ENCODE data around the gene RGMA.
"Not testable (repeated sequence)": the region's sequence is repeated elsewhere in the genome, so short reads cannot be mapped to it uniquely, and the experiment has no call there.

The RGMA gene

DNA sequence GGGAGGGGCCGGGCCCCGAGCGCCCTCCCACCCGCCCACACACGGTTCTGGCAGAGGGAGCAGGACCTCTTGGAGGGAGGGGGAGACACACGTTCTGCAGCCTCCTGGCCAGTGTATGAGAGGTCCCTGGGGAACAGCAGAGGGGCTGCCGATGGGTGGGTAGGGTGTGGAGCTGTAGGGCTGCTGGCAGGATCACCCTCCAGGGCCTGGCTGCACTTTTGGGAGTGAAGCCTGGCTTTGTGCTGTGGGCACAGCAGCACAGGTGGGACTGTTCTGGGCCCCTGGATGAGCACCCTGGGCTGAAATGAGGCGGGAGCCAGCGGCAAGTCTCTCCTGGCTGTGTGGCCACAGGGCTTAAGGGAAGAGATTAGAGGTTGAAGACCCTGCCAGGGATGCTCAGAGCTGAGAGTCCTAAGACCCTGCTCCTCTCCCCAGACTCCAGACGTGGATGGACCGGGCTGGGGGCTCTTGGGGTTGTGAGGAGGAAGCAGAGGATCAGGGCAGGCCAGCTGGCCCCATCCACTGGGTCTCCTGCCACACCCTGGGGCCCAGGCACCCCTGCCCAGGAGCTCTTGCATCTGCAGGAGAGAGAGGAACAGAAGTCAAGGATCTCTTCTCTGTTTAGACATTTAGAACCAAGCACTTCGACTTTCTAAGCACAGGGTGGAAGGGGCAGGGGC, 45.2 kb downstream of the RGMA start:
- Histone ChIP-seq H3K4me3 (ENCODE audit: low read length in 2 of 2) (no peak overlapping the region), H3K9ac (ENCODE audit: low read depth in 1 of 2, low read length in 2 of 2) (no peak overlapping the region), H3K36me3 (ENCODE audit: control insufficient read depth in 2 of 2, insufficient read depth in 2 of 2, low read length in 2 of 2) (no peaks in the 10 kb centered on the region), H3K4me1 (ENCODE audit: control insufficient read depth in 2 of 2, insufficient read depth in 2 of 2, low read length in 2 of 2) (no peaks in the 10 kb centered on the region), H3K27ac (ENCODE audit: low read depth in 2 of 2, low read length in 2 of 2) (no peak overlapping the region), H3K9me3 (ENCODE audit: control insufficient read depth in 2 of 2, low read length in 2 of 2) (no peaks in the 10 kb centered on the region), H3K27me3 (ENCODE audit: control insufficient read depth in 2 of 2, insufficient read depth in 2 of 2, low read length in 2 of 2) (no peaks in the 10 kb centered on the region)

DNA sequence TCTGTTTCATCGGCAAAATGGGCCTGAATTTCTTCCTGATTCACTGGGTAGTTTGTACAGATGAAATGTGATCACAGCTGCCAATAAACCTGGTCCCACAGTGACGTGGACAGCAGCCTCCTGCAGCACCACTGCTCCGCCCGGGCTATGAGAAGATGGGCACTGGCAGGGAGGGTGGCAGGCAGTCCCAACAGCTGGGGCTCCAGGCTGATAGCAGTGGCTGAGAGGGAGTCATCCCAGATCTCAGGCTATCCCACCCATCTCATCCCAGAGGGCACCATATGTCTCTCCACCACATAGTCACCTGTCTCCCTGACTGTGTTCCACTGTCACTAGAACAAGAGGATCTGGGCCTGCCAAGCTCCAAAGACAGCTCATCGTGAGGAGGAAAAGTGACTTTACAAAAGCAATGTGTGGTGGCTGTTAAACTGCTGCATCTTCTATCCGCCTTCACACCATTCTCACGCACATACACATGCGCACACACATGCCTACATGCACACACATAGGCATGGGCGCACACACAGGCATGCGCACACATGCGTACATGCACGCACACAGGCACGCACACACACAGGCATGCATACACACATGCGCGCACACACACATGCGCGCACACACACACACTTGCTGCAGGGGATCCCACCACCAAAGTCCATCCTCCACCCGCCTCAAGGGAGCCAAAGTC, 46.2 kb downstream of the RGMA start:
- Histone ChIP-seq H3K9ac (ENCODE audit: low read depth in 1 of 2, low read length in 2 of 2) (no peak overlapping the region), H3K4me3 (ENCODE audit: low read length in 2 of 2) (no peak overlapping the region), H3K4me1 (ENCODE audit: control insufficient read depth in 2 of 2, insufficient read depth in 2 of 2, low read length in 2 of 2) (no peaks in the 10 kb centered on the region), H3K27me3 (ENCODE audit: control insufficient read depth in 2 of 2, insufficient read depth in 2 of 2, low read length in 2 of 2) (no peaks in the 10 kb centered on the region), H3K36me3 (ENCODE audit: control insufficient read depth in 2 of 2, insufficient read depth in 2 of 2, low read length in 2 of 2) (no peaks in the 10 kb centered on the region), H3K9me3 (ENCODE audit: control insufficient read depth in 2 of 2, low read length in 2 of 2) (no peaks in the 10 kb centered on the region), H3K27ac (ENCODE audit: low read depth in 2 of 2, low read length in 2 of 2) (no peak overlapping the region)

DNA sequence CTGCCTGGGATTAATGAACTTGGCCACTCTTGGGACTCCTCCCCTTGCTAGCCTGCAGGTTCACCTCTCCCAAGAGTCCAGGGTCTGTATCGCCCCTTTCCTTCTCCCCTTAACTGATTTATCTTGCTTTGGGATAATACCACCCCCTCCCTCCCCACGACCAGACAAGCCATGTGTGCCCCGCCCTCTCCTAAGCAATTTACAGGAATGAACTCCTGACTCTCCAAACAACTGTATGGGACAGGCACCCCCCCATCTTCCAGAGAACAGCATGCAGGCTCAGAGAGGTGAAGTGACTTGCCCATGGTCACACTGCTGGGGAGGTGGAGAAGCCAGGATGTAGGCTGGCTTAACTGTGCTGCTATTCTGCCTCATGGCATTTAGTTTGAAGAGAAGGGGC, 46.8 kb downstream of the RGMA start:
- Histone ChIP-seq H3K27ac (ENCODE audit: low read depth in 2 of 2, low read length in 2 of 2) (no peak overlapping the region), H3K4me1 (ENCODE audit: control insufficient read depth in 2 of 2, insufficient read depth in 2 of 2, low read length in 2 of 2) (no peaks in the 10 kb centered on the region), H3K9me3 (ENCODE audit: control insufficient read depth in 2 of 2, low read length in 2 of 2) (no peaks in the 10 kb centered on the region), H3K4me3 (ENCODE audit: low read length in 2 of 2) (no peak overlapping the region), H3K36me3 (ENCODE audit: control insufficient read depth in 2 of 2, insufficient read depth in 2 of 2, low read length in 2 of 2) (no peaks in the 10 kb centered on the region), H3K9ac (ENCODE audit: low read depth in 1 of 2, low read length in 2 of 2) (no peak overlapping the region), H3K27me3 (ENCODE audit: control insufficient read depth in 2 of 2, insufficient read depth in 2 of 2, low read length in 2 of 2) (no peaks in the 10 kb centered on the region)

DNA sequence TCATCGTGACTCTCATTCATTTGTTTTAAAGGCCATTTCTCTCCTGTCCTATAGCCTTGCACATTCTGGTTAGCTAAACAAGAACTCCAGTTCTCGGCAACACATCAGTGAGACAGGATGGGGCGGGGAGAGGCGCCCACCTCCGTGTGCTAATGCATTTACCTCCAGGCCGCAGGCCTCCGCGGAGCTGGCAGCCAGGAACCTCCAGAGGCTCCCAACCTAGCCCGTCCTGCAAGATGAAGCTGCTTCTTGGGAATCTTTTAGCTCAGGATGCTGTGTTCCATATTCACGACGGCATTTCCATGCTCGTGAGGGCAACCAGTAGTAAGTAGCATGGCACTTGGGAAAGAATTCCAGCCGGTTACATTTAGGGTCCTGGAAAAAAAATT, 47.9 kb downstream of the RGMA start:
- H3K27me3 ChIP-seq (ENCODE audit: control insufficient read depth in 2 of 2, insufficient read depth in 2 of 2, low read length in 2 of 2): no peaks in the 10 kb centered on the region
- H3K9ac ChIP-seq (ENCODE audit: low read depth in 1 of 2, low read length in 2 of 2): no peak overlapping the region
- no peaks in the 10 kb centered on the region for H3K4me1 ChIP-seq (ENCODE audit: control insufficient read depth in 2 of 2, insufficient read depth in 2 of 2, low read length in 2 of 2)
- no peaks in the 10 kb centered on the region for H3K9me3 ChIP-seq (ENCODE audit: control insufficient read depth in 2 of 2, low read length in 2 of 2)
- no peak overlapping the region for H3K4me3 ChIP-seq (ENCODE audit: low read length in 2 of 2)
- no peak overlapping the region for H3K27ac ChIP-seq (ENCODE audit: low read depth in 2 of 2, low read length in 2 of 2)
- no peaks in the 10 kb centered on the region for H3K36me3 ChIP-seq (ENCODE audit: control insufficient read depth in 2 of 2, insufficient read depth in 2 of 2, low read length in 2 of 2)

DNA sequence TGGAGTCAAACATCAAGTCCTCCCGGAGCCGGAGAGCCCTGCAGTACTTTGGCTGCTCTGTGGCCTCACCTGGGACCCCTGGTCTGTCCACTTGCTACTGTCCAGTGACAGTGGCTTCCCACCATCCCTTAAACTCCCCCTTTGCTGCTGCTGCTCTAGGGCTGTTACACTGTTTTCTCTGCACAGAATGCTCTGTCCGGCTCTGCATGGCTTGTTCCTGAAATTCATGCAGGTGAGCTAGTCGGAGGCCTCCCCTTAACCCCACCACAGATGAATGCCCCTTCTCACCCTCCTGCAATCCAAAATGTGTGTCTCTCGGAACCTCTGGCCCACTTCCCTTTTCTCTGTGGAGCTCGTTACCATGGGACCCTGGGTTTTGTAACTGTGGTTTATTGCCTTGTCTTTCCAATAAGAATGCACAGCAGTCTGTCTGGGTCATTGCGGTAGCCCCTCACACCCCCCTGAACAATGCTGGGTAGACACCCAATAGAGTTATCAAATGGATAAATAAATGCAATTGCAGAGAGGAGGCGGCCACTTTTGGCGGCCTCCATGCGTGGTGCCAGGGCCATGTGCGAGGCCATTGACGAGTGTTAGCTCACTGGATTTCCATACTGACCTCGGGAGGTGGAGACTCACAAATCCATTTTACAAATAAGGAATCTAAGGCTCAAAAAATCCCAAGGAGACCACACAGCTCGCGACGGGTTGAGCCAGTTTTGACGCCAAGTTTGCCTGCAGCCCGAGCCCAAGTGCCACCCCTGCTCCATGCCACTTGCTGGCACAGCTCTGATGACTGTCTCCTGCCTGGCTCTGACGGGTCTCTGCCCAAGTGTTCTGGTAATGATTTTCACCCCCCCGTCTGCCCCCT, 48.5 kb downstream of the RGMA start:
- H3K27me3 ChIP-seq (ENCODE audit: control insufficient read depth in 2 of 2, insufficient read depth in 2 of 2, low read length in 2 of 2): no peaks in the 10 kb centered on the region
- H3K9me3 ChIP-seq (ENCODE audit: control insufficient read depth in 2 of 2, low read length in 2 of 2): no peaks in the 10 kb centered on the region
- no peak overlapping the region for H3K27ac ChIP-seq (ENCODE audit: low read depth in 2 of 2, low read length in 2 of 2)
- H3K9ac ChIP-seq (ENCODE audit: low read depth in 1 of 2, low read length in 2 of 2): no peak overlapping the region
- H3K4me3 ChIP-seq (ENCODE audit: low read length in 2 of 2): no peak overlapping the region
- no peaks in the 10 kb centered on the region for H3K4me1 ChIP-seq (ENCODE audit: control insufficient read depth in 2 of 2, insufficient read depth in 2 of 2, low read length in 2 of 2)
- no peaks in the 10 kb centered on the region for H3K36me3 ChIP-seq (ENCODE audit: control insufficient read depth in 2 of 2, insufficient read depth in 2 of 2, low read length in 2 of 2)

DNA sequence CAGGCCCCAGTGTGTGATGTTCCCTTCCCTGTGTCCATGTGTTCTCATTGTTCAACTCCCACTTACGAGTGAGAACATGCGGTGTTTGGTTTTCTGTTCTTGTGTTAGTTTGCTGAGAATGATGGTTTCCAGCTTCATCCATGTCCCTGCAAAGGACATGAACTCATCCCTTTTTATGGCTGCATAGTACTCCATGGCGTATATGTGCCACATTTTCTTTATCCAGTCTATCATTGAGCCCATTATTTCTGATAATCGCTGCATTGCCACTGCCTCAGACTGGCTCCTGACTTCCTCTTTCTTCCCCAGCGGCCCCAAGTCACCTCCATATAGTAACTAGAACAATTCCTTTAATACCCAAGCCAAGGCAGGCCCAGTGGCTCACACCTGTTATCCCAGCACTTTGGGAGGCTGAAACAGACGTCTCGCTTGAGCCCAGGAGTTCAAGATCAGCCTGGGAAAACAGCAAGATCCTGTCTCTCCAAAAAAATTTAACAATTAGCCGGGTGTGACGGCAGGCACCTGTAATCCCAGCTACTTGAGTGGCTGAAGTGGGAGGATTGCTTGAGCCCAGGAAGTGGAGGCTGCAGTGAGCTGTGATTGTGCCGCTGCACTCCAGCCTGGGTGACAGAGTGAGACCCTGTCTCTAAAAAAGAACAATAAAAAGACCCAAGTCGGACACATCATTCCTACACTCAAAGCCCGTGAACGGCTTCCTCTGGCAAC, 49.3 kb downstream of the RGMA start:
- not testable (repeated sequence) for H3K4me3 ChIP-seq (ENCODE audit: low read length in 2 of 2); H3K27ac ChIP-seq (ENCODE audit: low read depth in 2 of 2, low read length in 2 of 2); H3K36me3 ChIP-seq (ENCODE audit: control insufficient read depth in 2 of 2, insufficient read depth in 2 of 2, low read length in 2 of 2); H3K9me3 ChIP-seq (ENCODE audit: control insufficient read depth in 2 of 2, low read length in 2 of 2); H3K27me3 ChIP-seq (ENCODE audit: control insufficient read depth in 2 of 2, insufficient read depth in 2 of 2, low read length in 2 of 2); H3K9ac ChIP-seq (ENCODE audit: low read depth in 1 of 2, low read length in 2 of 2); H3K4me1 ChIP-seq (ENCODE audit: control insufficient read depth in 2 of 2, insufficient read depth in 2 of 2, low read length in 2 of 2)

DNA sequence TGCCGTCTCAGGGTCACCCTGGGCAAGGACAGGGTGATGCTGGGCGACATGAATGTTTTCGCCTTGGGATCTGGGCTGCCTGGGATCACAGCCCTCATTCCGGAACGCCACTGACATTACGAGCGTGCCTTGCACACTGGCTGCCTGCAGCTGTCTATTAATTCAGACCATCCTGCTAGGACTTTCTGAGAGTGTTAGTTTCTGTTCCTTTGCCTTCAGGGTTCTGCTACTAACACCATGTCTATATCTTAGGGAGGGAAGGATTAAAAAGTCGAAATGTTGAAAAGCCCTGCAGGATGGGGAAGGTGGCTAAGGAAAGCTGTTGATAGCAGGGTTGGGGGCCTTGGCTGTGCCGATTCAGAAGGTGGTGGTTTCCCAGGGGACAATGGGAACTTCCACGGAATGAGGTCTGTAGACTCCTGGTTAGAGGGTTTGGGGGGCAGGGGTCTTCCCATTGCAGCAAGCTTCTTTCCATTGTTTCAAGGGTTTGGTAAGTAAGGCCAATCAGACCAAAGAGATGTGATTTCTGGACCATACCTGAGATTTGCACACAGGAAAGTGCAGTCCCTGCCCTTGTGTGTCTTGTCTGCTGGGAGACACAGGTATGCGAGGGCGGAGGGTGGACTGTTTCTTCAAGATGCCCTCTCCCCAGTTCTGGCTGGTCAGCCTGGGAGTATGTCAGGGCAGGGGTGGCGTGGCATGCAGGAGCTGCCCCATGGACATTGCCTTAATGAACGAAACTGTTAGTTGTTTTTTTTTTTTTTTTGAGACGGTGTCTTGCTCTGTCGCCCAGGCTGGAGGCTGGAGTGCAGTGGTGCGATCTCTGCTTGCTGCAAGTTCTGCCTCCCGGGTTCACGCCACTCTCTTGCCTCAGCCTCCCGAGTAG, 50.9 kb downstream of the RGMA start:
- H3K4me3 ChIP-seq (ENCODE audit: low read length in 2 of 2): no peak overlapping the region
- H3K27me3 ChIP-seq (ENCODE audit: control insufficient read depth in 2 of 2, insufficient read depth in 2 of 2, low read length in 2 of 2): no peaks in the 10 kb centered on the region
- no peak overlapping the region for H3K27ac ChIP-seq (ENCODE audit: low read depth in 2 of 2, low read length in 2 of 2)
- H3K36me3 ChIP-seq (ENCODE audit: control insufficient read depth in 2 of 2, insufficient read depth in 2 of 2, low read length in 2 of 2): no peaks in the 10 kb centered on the region
- H3K9ac ChIP-seq (ENCODE audit: low read depth in 1 of 2, low read length in 2 of 2): no peak overlapping the region
- H3K9me3 ChIP-seq (ENCODE audit: control insufficient read depth in 2 of 2, low read length in 2 of 2): no peaks in the 10 kb centered on the region
- no peaks in the 10 kb centered on the region for H3K4me1 ChIP-seq (ENCODE audit: control insufficient read depth in 2 of 2, insufficient read depth in 2 of 2, low read length in 2 of 2)

DNA sequence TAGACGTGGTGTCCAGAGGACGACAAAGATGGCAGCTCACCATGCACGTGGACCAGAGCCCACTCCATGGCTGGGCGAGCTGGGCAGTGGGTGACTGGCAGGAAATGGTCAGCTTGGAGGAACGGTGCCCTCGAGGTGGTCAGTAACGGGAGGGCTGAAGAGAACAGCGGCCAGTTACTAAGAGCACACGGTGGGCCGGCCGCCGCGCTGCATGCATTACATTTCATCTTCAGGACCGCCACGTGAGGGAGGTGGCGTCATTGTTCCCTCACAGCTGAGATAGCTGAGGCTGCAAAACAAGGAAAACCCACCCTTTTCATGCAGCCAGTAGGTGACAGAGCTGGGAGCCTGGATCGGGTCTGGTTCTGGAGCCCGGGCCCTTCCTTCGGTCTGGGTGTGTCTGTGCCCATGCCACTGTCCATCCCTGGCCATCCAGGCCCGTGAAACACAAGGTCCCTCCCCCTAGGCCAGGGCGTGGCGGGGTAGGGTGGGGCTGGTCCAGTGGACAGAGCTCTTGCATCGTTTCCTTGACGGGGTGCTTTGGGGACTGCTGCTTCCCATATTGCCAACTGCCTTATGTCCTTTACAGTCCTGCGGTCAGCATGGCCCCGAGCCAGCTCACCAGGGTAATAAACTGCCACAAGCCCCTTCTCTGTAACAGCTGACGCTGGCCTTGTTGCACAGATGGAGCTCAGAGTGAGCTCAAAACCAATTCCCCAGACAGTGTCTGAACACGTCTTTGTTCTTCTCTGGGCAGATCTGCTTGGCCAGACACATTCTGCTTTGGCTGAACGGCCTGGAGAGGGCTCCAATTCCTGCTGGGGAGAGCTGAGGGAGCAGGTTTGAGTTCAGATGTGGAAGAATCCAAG, 51.8 kb downstream of the RGMA start:
- H3K27me3 ChIP-seq (ENCODE audit: control insufficient read depth in 2 of 2, insufficient read depth in 2 of 2, low read length in 2 of 2): no peaks in the 10 kb centered on the region
- no peaks in the 10 kb centered on the region for H3K36me3 ChIP-seq (ENCODE audit: control insufficient read depth in 2 of 2, insufficient read depth in 2 of 2, low read length in 2 of 2)
- no peak overlapping the region for H3K9ac ChIP-seq (ENCODE audit: low read depth in 1 of 2, low read length in 2 of 2)
- no peak overlapping the region for H3K4me3 ChIP-seq (ENCODE audit: low read length in 2 of 2)
- H3K27ac ChIP-seq (ENCODE audit: low read depth in 2 of 2, low read length in 2 of 2): no peak overlapping the region
- H3K9me3 ChIP-seq (ENCODE audit: control insufficient read depth in 2 of 2, low read length in 2 of 2): no peaks in the 10 kb centered on the region
- no peaks in the 10 kb centered on the region for H3K4me1 ChIP-seq (ENCODE audit: control insufficient read depth in 2 of 2, insufficient read depth in 2 of 2, low read length in 2 of 2)

All from mucosa of rectum (tissue), 2 donors.